Upper lobe of left lung (tissue), 6 donors: ENCODE results near the gene AGAP1. TPM values are rescaled to one million over a fixed set of nuclear protein-coding genes. Genes with fewer than 3 reads are reported as not detected.

Source experiments
- ATAC-seq, 2 donors: fragments of 200-7000 bp; cut with Tn5 transposase; one replicate each; pipeline ENCODE4 v1.9.1; 2022; ENCODE audit warnings: mild to moderate bottlenecking in 2 of 2, moderate library complexity in 2 of 2; ENCODE audit not compliant: low FRiP score in 2 of 2
- DNase-seq, 2 donors: peaks; one replicate each; pipeline ENCODE4 v3.0.0-alpha.2; 2019 to 2020
- H3K27ac ChIP-seq, 4 donors: fragments of 200-600 bp; sonication (generic); one replicate each; pipeline ENCODE4 v1.5.1; 2016 to 2019
- H3K27me3 ChIP-seq, 4 donors: fragments of 200-600 bp; sonication (generic); one replicate each; pipeline ENCODE4 v1.5.1; 2017 to 2019
- H3K36me3 ChIP-seq, 4 donors: fragments of 200-600 bp; sonication (generic); one replicate each; pipeline ENCODE4 v1.5.1; 2016 to 2019
- H3K4me1 ChIP-seq, 4 donors: fragments of 200-600 bp; sonication (generic); one replicate each; pipeline ENCODE4 v1.5.1; 2018 to 2019
- H3K4me3 ChIP-seq, 4 donors: fragments of 200-600 bp; sonication (generic); one replicate each; pipeline ENCODE4 v1.5.1; 2017 to 2019; ENCODE audit warnings: mild to moderate bottlenecking in 2 of 4, moderate library complexity in 1 of 4
- H3K9me3 ChIP-seq, 4 donors: fragments of 200-600 bp; sonication (generic); one replicate each; pipeline ENCODE4 v1.5.1; 2018 to 2019
- CTCF ChIP-seq, 6 experiments: fragments of 450-650 bp in 4 of 6; fragments of 200-600 bp in 2 of 6; sonication (generic) in 2 of 6; IDR thresholded peaks; one replicate each; pipeline ENCODE4 v1.5.1; 2016 to 2019; ENCODE audit warnings: antibody characterized with exemption in 6 of 6
- EP300 ChIP-seq, 4 donors: sonication (generic); formaldehyde crosslinking; IDR thresholded peaks; one replicate each; pipeline ENCODE4 v1.5.1; 2017; ENCODE audit warnings: antibody characterized with exemption in 4 of 4, control low read depth in 2 of 4
- POLR2A ChIP-seq, 4 donors: fragments of 450-650 bp; IDR thresholded peaks; one replicate each; pipeline ENCODE4 v1.5.1; 2016 to 2017; ENCODE audit warnings: antibody characterized with exemption in 4 of 4, mild to moderate bottlenecking in 2 of 4
- POLR2AphosphoS5 ChIP-seq, 2 donors: sonication (generic); formaldehyde crosslinking; IDR thresholded peaks; one replicate each; pipeline ENCODE4 v1.5.1; 2017; ENCODE audit warnings: antibody characterized with exemption in 2 of 2
- WGBS, 2 donors: methylation state at CpG; one replicate each; pipeline ENCODE4 v1.1.5; 2017 to 2018; 5-methylcytosine and 5-hydroxymethylcytosine counted together
- total RNA-seq, 6 donors: library from RNA; depleted of rRNA in 4 of 6; stranded (reverse); fragments of >200 nt in 4 of 6; gene quantifications; one replicate each; pipeline versions ENCODE4 v1.1.0 to v1.2.1, GENCODE V29; 2016 to 2021
- donor health status: DM: no; HTN: no; CAD: no; lungs with moderate emphysema.
- donor health status: DM: no; HTN: yes; CAD: no; lungs with severe emphysema.

The AGAP1 gene
- total RNA-seq, 6 donors from 2014 or later: 25.5 to 45.1 (median 30.7) TPM

- Histone ChIP-seq H3K27me3 (no peaks in the 10 kb centered on the region), H3K9me3 (no peaks in the 10 kb centered on the region), H3K4me1 (no peaks in the 10 kb centered on the region), H3K4me3 (no peak overlapping the region), H3K27ac (no peak overlapping the region), H3K36me3 (peaks cover 0 to 13% (median 5%) of the 10 kb centered on the region in 4 donors)
- no peak for DNase-seq
- TF ChIP-seq POLR2A (IDR thresholded peaks at IDR 0.05): no peak
- no peak for TF ChIP-seq EP300 (IDR thresholded peaks at IDR 0.05)
- TF ChIP-seq CTCF (IDR thresholded peaks at IDR 0.05): no peak
- no peak for TF ChIP-seq POLR2AphosphoS5 (IDR thresholded peaks at IDR 0.05)
- ATAC-seq: no peak
- WGBS, 2 donors: 74 to 84% methylated on average over 5 to 6 of the region's 6 CpGs
These were observed 636.6 kb downstream of the AGAP1 start for GRCh38 chr2:236130349-236130998.

- DNase-seq: no peak
- H3K36me3 ChIP-seq: peaks cover 0 to 10% (median 2%) of the 10 kb centered on the region in 4 donors
- no peak for TF ChIP-seq CTCF (IDR thresholded peaks at IDR 0.05)
- TF ChIP-seq POLR2AphosphoS5 (IDR thresholded peaks at IDR 0.05): no peak
- no peak for TF ChIP-seq EP300 (IDR thresholded peaks at IDR 0.05)
- WGBS, 2 donors: 83 to 86% methylated on average over 10 of the region's 10 CpGs
- no peak for ATAC-seq
- H3K27ac ChIP-seq: no peak overlapping the region
- H3K9me3 ChIP-seq: no peaks in the 10 kb centered on the region
- H3K4me3 ChIP-seq: no peak overlapping the region
- no peaks in the 10 kb centered on the region for H3K4me1 ChIP-seq
- no peaks in the 10 kb centered on the region for H3K27me3 ChIP-seq
These were observed 637.3 kb downstream of the AGAP1 start for GRCh38 chr2:236131073-236131692.

- H3K27me3 ChIP-seq: no peaks in the 10 kb centered on the region
- no peak overlapping the region for H3K4me3 ChIP-seq
- H3K27ac ChIP-seq: no peak overlapping the region
- ATAC-seq (no peak), DNase-seq (no peak)
- TF ChIP-seq POLR2A (IDR thresholded peaks at IDR 0.05) (no peak), POLR2AphosphoS5 (IDR thresholded peaks at IDR 0.05) (no peak), CTCF (IDR thresholded peaks at IDR 0.05) (no peak), EP300 (IDR thresholded peaks at IDR 0.05) (no peak)
- no peaks in the 10 kb centered on the region for H3K9me3 ChIP-seq
- no peaks in the 10 kb centered on the region for H3K36me3 ChIP-seq
- H3K4me1 ChIP-seq: no peaks in the 10 kb centered on the region
- 86 to 90% methylated on average over 12 of the region's 12 CpGs for WGBS, 2 donors
These were observed 639.7 kb downstream of the AGAP1 start for GRCh38 chr2:236133410-236134012.

- H3K4me3 ChIP-seq: no peak overlapping the region
- ATAC-seq: no peak
These were observed 642.7 kb downstream of the AGAP1 start for GRCh38 chr2:236136538-236136937.

More at GRCh38 chr2:236136538-236136937, 642.7 kb downstream of the AGAP1 start:
- Histone ChIP-seq H3K36me3 (no peaks in the 10 kb centered on the region), H3K27ac (no peak overlapping the region), H3K9me3 (no peaks in the 10 kb centered on the region), H3K4me1 (no peaks in the 10 kb centered on the region), H3K27me3 (no peaks in the 10 kb centered on the region)
- TF ChIP-seq POLR2AphosphoS5 (IDR thresholded peaks at IDR 0.05) (no peak), EP300 (IDR thresholded peaks at IDR 0.05) (no peak), CTCF (IDR thresholded peaks at IDR 0.05) (no peak), POLR2A (IDR thresholded peaks at IDR 0.05) (no peak)
- DNase-seq: no peak
- 88 to 100% methylated on average over 3 to 19 of the region's 19 CpGs for WGBS, 2 donors
